H1 (cell line): ENCODE measurements around the gene GPANK1. TPM values are rescaled to one million over a fixed set of nuclear protein-coding genes. Genes with fewer than 3 reads are reported as not detected.

ENCODE experiments used
- CTCF ChIA-PET: fragments of 300-600 bp; sonication (Branson Sonifier 250); formaldehyde crosslinking; loops from one replicate; lab custom pipeline; 2021; ENCODE audit not compliant: partially characterized antibody; lab: Charles Lee
- POLR2A ChIA-PET: fragments of 300-600 bp; sonication (Branson Sonifier 250); formaldehyde crosslinking; loops from one replicate; lab custom pipeline; 2021; ENCODE audit warnings: inconsistent platforms; ENCODE audit not compliant: partially characterized antibody; lab: Charles Lee
- DNase-seq, 2 experiments: peaks; one replicate each; pipeline versions ENCODE4 v3.0.0 to v3.0.0-alpha.2; 2010 to 2022; ENCODE audit warnings: low spot score in 2 of 2, low read depth in 1 of 2, mixed read lengths in 1 of 2
- FAIRE-seq: peaks from 2 replicates; lab custom pipeline; 2011; peaks lifted over from hg19 to GRCh38; lab: Jason Lieb, UNC
- H2AFZ ChIP-seq: 2 replicates; pipeline ENCODE4 v1.8.1; 2012; ENCODE audit warnings: low read length, inconsistent platforms
- H2AK5ac ChIP-seq: 2 replicates; pipeline ENCODE4 v1.6.1; 2013; ENCODE audit warnings: low read depth, low read length
- H2BK120ac ChIP-seq: replicated peaks from 2 replicates; pipeline ENCODE3; 2013; ENCODE audit warnings: low read depth, low read length, inconsistent platforms
- H2BK12ac ChIP-seq: 2 replicates; pipeline ENCODE4 v1.6.1; 2013; ENCODE audit warnings: low read depth, low read length
- H2BK15ac ChIP-seq: 2 replicates; pipeline ENCODE4 v1.6.1; 2013; ENCODE audit warnings: low read length
- H2BK20ac ChIP-seq: 2 replicates; pipeline ENCODE4 v1.6.1; 2013; ENCODE audit warnings: low read length
- H2BK5ac ChIP-seq: 2 replicates; pipeline ENCODE4 v1.6.1; 2013; ENCODE audit warnings: low read depth, low read length
- H3K14ac ChIP-seq: 2 replicates; pipeline ENCODE4 v1.6.1; 2013; ENCODE audit warnings: inconsistent platforms; ENCODE audit not compliant: insufficient read length
- H3K18ac ChIP-seq: 2 replicates; pipeline ENCODE4 v1.6.1; 2013; ENCODE audit warnings: low read length; ENCODE audit errors: extremely low read depth
- H3K23ac ChIP-seq: 2 replicates; pipeline ENCODE4 v1.6.1; 2013; ENCODE audit warnings: inconsistent platforms; ENCODE audit not compliant: insufficient read length
- H3K23me2 ChIP-seq: 2 replicates; pipeline ENCODE4 v1.6.1; 2013; ENCODE audit warnings: low read depth, low read length
- H3K27ac ChIP-seq: 2 replicates; pipeline ENCODE4 v1.6.1; 2011; ENCODE audit warnings: low read depth, low read length, inconsistent platforms
- H3K27me3 ChIP-seq, 4 experiments: replicated peaks in 1 of 4; 1 replicate in 1 of 4; 2 replicates in 3 of 4; pipeline versions ENCODE4 v1.6.1 to v1.8.1; 2011 to 2013; ENCODE audit warnings: low read length in 3 of 4, mild to moderate bottlenecking in 3 of 4, inconsistent platforms in 2 of 4, mixed read lengths in 2 of 4, moderate library complexity in 1 of 4; ENCODE audit not compliant: control insufficient read depth in 3 of 4, insufficient read depth in 3 of 4; ENCODE audit errors: extremely low read depth in 1 of 4
- H3K36me3 ChIP-seq, 4 experiments: 2 replicates each; pipeline versions ENCODE4 v1.6.1 to v1.8.1; 2011 to 2013; ENCODE audit warnings: mild to moderate bottlenecking in 4 of 4, low read length in 3 of 4, moderate library complexity in 2 of 4, control low read depth in 1 of 4, inconsistent platforms in 1 of 4; ENCODE audit not compliant: insufficient read depth in 4 of 4, control insufficient read depth in 2 of 4
- H3K4ac ChIP-seq: replicated peaks from 2 replicates; pipeline ENCODE3; 2013; ENCODE audit warnings: low read length, low read depth, mixed read lengths, inconsistent platforms; ENCODE audit not compliant: insufficient read length
- H3K4me1 ChIP-seq, 4 experiments: replicated peaks in 1 of 4; 1 replicate in 1 of 4; 2 replicates in 3 of 4; pipeline versions ENCODE4 v1.6.1 to v1.8.1; 2011 to 2013; ENCODE audit warnings: low read length in 3 of 4, inconsistent platforms in 2 of 4, mixed read lengths in 1 of 4; ENCODE audit not compliant: insufficient read depth in 4 of 4, control insufficient read depth in 3 of 4
- H3K4me2 ChIP-seq, 2 experiments: 2 replicates each; pipeline versions ENCODE4 v1.6.1 to v1.8.1; 2011 to 2013; ENCODE audit warnings: low read depth in 2 of 2, low read length in 2 of 2, control low read depth in 1 of 2, inconsistent platforms in 1 of 2, mild to moderate bottlenecking in 1 of 2; ENCODE audit not compliant: insufficient read depth in 1 of 2
- H3K4me3 ChIP-seq, 4 experiments: fragments of 200-600, 300-600 bp in 1 of 4; sonication (generic), shearing (Covaris generic), sonication (Bioruptor Twin) in 1 of 4; 2 replicates each; pipeline versions ENCODE4 v1.5.1 to v1.8.1; 2011 to 2016; ENCODE audit warnings: low read length in 4 of 4, low read depth in 3 of 4, control low read depth in 2 of 4, inconsistent platforms in 2 of 4, mild to moderate bottlenecking in 2 of 4, mixed read lengths in 1 of 4, moderate library complexity in 1 of 4; ENCODE audit not compliant: insufficient read depth in 2 of 4; ENCODE audit errors: extremely low read depth in 1 of 4
- H3K56ac ChIP-seq: replicated peaks from 2 replicates; pipeline ENCODE3; 2013; ENCODE audit warnings: low read depth, mild to moderate bottlenecking, mixed read lengths, low read length, inconsistent platforms; ENCODE audit not compliant: insufficient read length
- H3K79me1 ChIP-seq: 2 replicates; pipeline ENCODE4 v1.6.1; 2013; ENCODE audit warnings: low read depth, low read length, control low read depth
- H3K79me2 ChIP-seq, 2 experiments: 2 replicates each; pipeline versions ENCODE4 v1.6.1 to v1.8.1; 2012 to 2013; ENCODE audit warnings: low read length in 2 of 2, mild to moderate bottlenecking in 2 of 2, inconsistent platforms in 1 of 2; ENCODE audit not compliant: insufficient read depth in 2 of 2, control insufficient read depth in 1 of 2
- H3K9ac ChIP-seq, 4 experiments: replicated peaks in 1 of 4; 1 replicate in 1 of 4; 2 replicates in 3 of 4; pipeline versions ENCODE4 v1.6.1 to v1.8.1; 2011 to 2013; ENCODE audit warnings: low read depth in 3 of 4, low read length in 3 of 4, control low read depth in 2 of 4, mild to moderate bottlenecking in 2 of 4, moderate library complexity in 2 of 4, inconsistent platforms in 1 of 4; ENCODE audit errors: extremely low read depth in 1 of 4
- H3K9me3 ChIP-seq, 2 experiments: 2 replicates each; pipeline versions ENCODE4 v1.6.1 to v1.8.1; 2012 to 2013; ENCODE audit warnings: mild to moderate bottlenecking in 2 of 2, moderate library complexity in 2 of 2, control low read depth in 1 of 2, inconsistent platforms in 1 of 2, low read depth in 1 of 2, low read length in 1 of 2, mixed read lengths in 1 of 2; ENCODE audit not compliant: insufficient read depth in 2 of 2
- H4K20me1 ChIP-seq, 2 experiments: replicated peaks in 1 of 2; 2 replicates each; pipeline versions ENCODE3 to v1.8.1; 2011 to 2013; ENCODE audit warnings: inconsistent platforms in 2 of 2, low read length in 2 of 2, mild to moderate bottlenecking in 1 of 2; ENCODE audit not compliant: insufficient read depth in 2 of 2, control insufficient read depth in 1 of 2
- H4K5ac ChIP-seq: 2 replicates; pipeline ENCODE4 v1.6.1; 2013; ENCODE audit warnings: low read length, low read depth, mixed read lengths, inconsistent platforms; ENCODE audit not compliant: insufficient read length
- H4K8ac ChIP-seq: 2 replicates; pipeline ENCODE4 v1.8.0; 2013; ENCODE audit warnings: mild to moderate bottlenecking, moderate library complexity, low read length, inconsistent platforms; ENCODE audit not compliant: insufficient read depth; ENCODE audit errors: extremely low read depth
- H4K91ac ChIP-seq: replicated peaks from 2 replicates; pipeline ENCODE3; 2013; ENCODE audit warnings: low read length, mixed read lengths, inconsistent platforms; ENCODE audit not compliant: insufficient read length
- ATF3 ChIP-seq: IDR thresholded peaks from 2 replicates; pipeline ENCODE4 v1.6.1; 2011; ENCODE audit warnings: low read depth, mild to moderate bottlenecking, low read length; ENCODE audit not compliant: insufficient read depth
- EP300 ChIP-seq, 2 experiments: IDR thresholded peaks; 1 replicate in 1 of 2; 2 replicates in 1 of 2; pipeline ENCODE4 v1.6.1; 2011 to 2012; ENCODE audit warnings: low read depth in 2 of 2, low read length in 2 of 2, mild to moderate bottlenecking in 2 of 2, borderline replicate concordance in 1 of 2, inconsistent platforms in 1 of 2, moderate library complexity in 1 of 2
- HDAC6 ChIP-seq: IDR thresholded peaks from one replicate; pipeline ENCODE4 v1.7.1; 2012; ENCODE audit warnings: low read depth, mild to moderate bottlenecking, inconsistent platforms, low read length, moderate library complexity
- KDM1A ChIP-seq: fragments of 200-600, 300-600 bp; sonication (generic); IDR thresholded peaks from 2 replicates; pipeline ENCODE4 v1.7.1; 2016; ENCODE audit warnings: mild to moderate bottlenecking, low read length, borderline replicate concordance
- POLR2AphosphoS5 ChIP-seq: IDR thresholded peaks from 2 replicates; pipeline ENCODE4 v1.6.1; 2011; ENCODE audit warnings: low read depth, low read length
- RFX5 ChIP-seq: IDR thresholded peaks from 2 replicates; pipeline ENCODE4 v1.6.1; 2011; ENCODE audit warnings: low read depth, low read length, improper control_type of control experiment, borderline replicate concordance
- SAP30 ChIP-seq: fragments of 300-600 bp; sonication (generic); IDR thresholded peaks from 2 replicates; pipeline ENCODE4 v1.7.1; 2012; ENCODE audit warnings: low read length, moderate library complexity, mild to moderate bottlenecking, inconsistent platforms; ENCODE audit not compliant: insufficient read depth, insufficient replicate concordance
- SIX5 ChIP-seq: IDR thresholded peaks from 2 replicates; pipeline ENCODE4 v1.6.1; 2011; ENCODE audit warnings: mild to moderate bottlenecking, low read depth, low read length
- SP2 ChIP-seq: IDR thresholded peaks from 2 replicates; pipeline ENCODE4 v1.6.1; 2012; ENCODE audit warnings: mild to moderate bottlenecking, low read length, inconsistent platforms
- TBP ChIP-seq: IDR thresholded peaks from 2 replicates; pipeline ENCODE4 v1.6.1; 2011; ENCODE audit warnings: low read depth, low read length, improper control_type of control experiment
- ZNF274 ChIP-seq: IDR thresholded peaks from 2 replicates; pipeline ENCODE4 v1.7.0; 2012; ENCODE audit warnings: low read length, borderline replicate concordance; ENCODE audit errors: extremely low read depth
- WGBS, 2 experiments: shearing (Covaris generic) in 1 of 2; methylation state at CpG; one replicate each; pipeline versions ENCODE4 v1.1.6 to v1.1.7; 2013 to 2015; ENCODE audit warnings: low lambda C conversion rate in 2 of 2, mixed read lengths in 2 of 2, inconsistent platforms in 1 of 2, low coverage in 1 of 2, missing lambda C conversion rate in 1 of 2; ENCODE audit not compliant: insufficient replicate concordance in 2 of 2, insufficient coverage in 1 of 2, insufficient read length in 1 of 2; ENCODE audit errors: extremely low coverage in 1 of 2, missing lambda C conversion rate in 1 of 2; 5-methylcytosine and 5-hydroxymethylcytosine counted together
- polyA plus RNA-seq, 7 experiments: library from polyadenylated mRNA; depleted of rRNA in 3 of 7; stranded (reverse) in 5 of 7; unstranded in 2 of 7; fragments of >200 nt in 5 of 7; fragments of 200-250 nt in 2 of 7; gene quantifications; 1 replicate in 5 of 7; 2 replicates in 1 of 7; 4 replicates in 1 of 7; pipeline versions ENCODE4 v1.2.1 to v1.2.3, GENCODE V29; 2011 to 2013; ENCODE audit warnings: missing spikeins in 2 of 7, mixed read lengths in 2 of 7
- total RNA-seq: library from RNA; stranded (reverse); fragmentation: NEBNext Ultra II Directional; extraction: Animal tissue kit (Norgen Biotek cat#: 25700); gene quantifications from 2 replicates; pipeline ENCODE4 v1.2.1, GENCODE V29; 2021
- TF ChIP-seq, protein P1 (sequence below): IDR thresholded peaks from 2 replicates; pipeline ENCODE4 v1.6.1; 2012; ENCODE audit warnings: inconsistent platforms

GPANK1 gene
- total and polyA plus RNA-seq, 2 of the 8 experiments (the other 6 are each of a cell fraction or from before 2014, with no cell fraction given): 24.5 to 30.2 TPM

DNA sequence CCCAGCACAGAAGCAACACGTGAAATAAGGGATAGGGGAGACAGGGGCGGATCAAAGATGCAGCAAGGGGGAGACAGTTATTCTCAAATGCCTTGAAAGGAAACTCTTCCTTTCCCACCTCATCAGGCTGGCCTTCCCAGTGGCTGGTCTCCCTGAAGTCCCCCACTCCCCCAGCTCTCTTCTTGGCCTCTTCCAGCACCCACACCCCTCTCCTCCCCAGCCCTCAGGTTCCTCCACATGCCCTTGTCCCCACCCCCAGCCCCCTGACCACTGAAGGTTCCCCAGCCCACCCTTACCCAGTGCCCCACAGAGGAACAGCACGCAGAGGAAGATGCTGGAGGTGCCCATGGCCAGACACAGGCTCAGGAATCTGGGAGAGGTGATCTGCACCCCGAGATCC is 48.7 kb upstream of the GPANK1 start:
- ChIA-PET POLR2A (interaction anchor here (0.5 to 4.7 kb wide), 14 partner anchors 10 to 114 kb away, joined by 3 to 36 read pairs (median 6); partner anchors contain the start of genes ABHD16A, CSNK2B, DDAH2 and GPANK1), CTCF (interaction anchor here (1.0 to 5.7 kb wide), 9 partner anchors 11 to 94 kb away, joined by 3 to 39 read pairs (median 6); partner anchors contain the start of genes DDAH2 and MPIG6B)
- Histone ChIP-seq H3K9ac (no peak overlapping the region), H3K4me3 (peak overlapping the region in 1 of 4 experiments; percentile 15; a peak in 1 of 8 replicates), H3K9me3 (no peaks in the 10 kb centered on the region), H3K18ac (peak overlapping the region; percentile 62; the same call in 1 of the 2 replicates), H3K27ac (0 out of 2 replicates have a peak overlapping the region, but pooled peaks have one; percentile 0), H2BK5ac (peak overlapping the region; percentile 55), H4K20me1 (no peaks in the 10 kb centered on the region), H3K79me2 (no peaks in the 10 kb centered on the region), H4K8ac (no peak overlapping the region), H3K23me2 (peaks cover 3% of the 10 kb centered on the region; the same call in 1 of the 2 replicates), H2AK5ac (no peak overlapping the region), H4K91ac (no peak overlapping the region), H3K36me3 (no peaks in the 10 kb centered on the region), H3K27me3 (no peaks in the 10 kb centered on the region; a peak in 1 of 7 replicates), H2BK120ac (no peak overlapping the region), H3K79me1 (no peaks in the 10 kb centered on the region), H2BK15ac (no peak overlapping the region), H3K4me2 (peak overlapping the region in 1 of 2 experiments; percentile 52; a peak in 2 of 4 replicates), H2BK20ac (no peak overlapping the region), H2AFZ (peak overlapping the region; percentile 67; the same call in 1 of the 2 replicates), H2BK12ac (peak overlapping the region; percentile 86; the same call in 1 of the 2 replicates), H3K23ac (no peak overlapping the region), H3K14ac (no peak overlapping the region), H4K5ac (no peak overlapping the region), H3K56ac (no peak overlapping the region), H3K4ac (no peak overlapping the region), H3K4me1 (peaks cover 11 to 24% (median 22%) of the 10 kb centered on the region in 4 experiments)
- FAIRE-seq (no peak), DNase-seq (no peak)
- 81% methylated on average over 3 of the region's 4 CpGs; no CpG with 5 or more reads in 1 of the 2 experiments for WGBS, 2 experiments
- no peak for TF ChIP-seq ATF3
- no peak for TF ChIP-seq KDM1A
- no peak for TF ChIP-seq RFX5
- TF ChIP-seq POLR2AphosphoS5: no peak
- no peak for TF ChIP-seq SIX5
- no peak for TF ChIP-seq ZNF274
- TF ChIP-seq SAP30: no peak
- no peak for TF ChIP-seq HDAC6
- TF ChIP-seq EP300 (IDR thresholded peaks at IDR 0.05; ENCODE audit: borderline replicate concordance in 1 of 2, low read depth in 2 of 2, low read length in 2 of 2): no peak
- TF ChIP-seq SP2: no peak
- no peak for TF ChIP-seq TBP
- TF ChIP-seq, protein P1, sequence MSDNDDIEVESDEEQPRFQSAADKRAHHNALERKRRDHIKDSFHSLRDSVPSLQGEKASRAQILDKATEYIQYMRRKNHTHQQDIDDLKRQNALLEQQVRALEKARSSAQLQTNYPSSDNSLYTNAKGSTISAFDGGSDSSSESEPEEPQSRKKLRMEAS: no peak
